A549 (cell line): ENCODE data around the gene PATJ.

Experiments
- EP300 ChIP-seq, 2 experiments: fragments of >200 bp; sonication (Bioruptor Twin); formaldehyde crosslinking; IDR thresholded peaks; 2 replicates in 1 of 2; 3 replicates in 1 of 2; pipeline ENCODE4 v1.6.1; 2016 to 2017
- JUNB ChIP-seq: fragments of >200 bp; sonication (Bioruptor Twin); formaldehyde crosslinking; IDR thresholded peaks from 2 replicates; pipeline ENCODE4 v1.6.1; 2016
- MAX ChIP-seq: IDR thresholded peaks from 2 replicates; pipeline ENCODE4 v1.6.1; 2012
- MYC ChIP-seq: IDR thresholded peaks from 2 replicates; pipeline ENCODE4 v1.6.1; 2012; ENCODE audit warnings: mild to moderate bottlenecking, inconsistent platforms, low read length, improper control_type of control experiment, borderline replicate concordance
- NR3C1 ChIP-seq: fragments of >200 bp; sonication (Bioruptor Twin); formaldehyde crosslinking; IDR thresholded peaks from 3 replicates; pipeline ENCODE4 v1.6.1; 2017
- POLR2A ChIP-seq: IDR thresholded peaks from 2 replicates; pipeline ENCODE4 v1.6.1; 2012; ENCODE audit warnings: mild to moderate bottlenecking, low read length
- USF2 ChIP-seq: fragments of 450-650 bp; IDR thresholded peaks from 2 replicates; pipeline ENCODE4 v1.6.1; 2014; ENCODE audit warnings: antibody characterized with exemption
- TF ChIP-seq, protein P1 (sequence below): fragments of >200 bp; sonication (Bioruptor Twin); formaldehyde crosslinking; IDR thresholded peaks from 3 replicates; pipeline ENCODE4 v1.5.1; 2016

DNA sequence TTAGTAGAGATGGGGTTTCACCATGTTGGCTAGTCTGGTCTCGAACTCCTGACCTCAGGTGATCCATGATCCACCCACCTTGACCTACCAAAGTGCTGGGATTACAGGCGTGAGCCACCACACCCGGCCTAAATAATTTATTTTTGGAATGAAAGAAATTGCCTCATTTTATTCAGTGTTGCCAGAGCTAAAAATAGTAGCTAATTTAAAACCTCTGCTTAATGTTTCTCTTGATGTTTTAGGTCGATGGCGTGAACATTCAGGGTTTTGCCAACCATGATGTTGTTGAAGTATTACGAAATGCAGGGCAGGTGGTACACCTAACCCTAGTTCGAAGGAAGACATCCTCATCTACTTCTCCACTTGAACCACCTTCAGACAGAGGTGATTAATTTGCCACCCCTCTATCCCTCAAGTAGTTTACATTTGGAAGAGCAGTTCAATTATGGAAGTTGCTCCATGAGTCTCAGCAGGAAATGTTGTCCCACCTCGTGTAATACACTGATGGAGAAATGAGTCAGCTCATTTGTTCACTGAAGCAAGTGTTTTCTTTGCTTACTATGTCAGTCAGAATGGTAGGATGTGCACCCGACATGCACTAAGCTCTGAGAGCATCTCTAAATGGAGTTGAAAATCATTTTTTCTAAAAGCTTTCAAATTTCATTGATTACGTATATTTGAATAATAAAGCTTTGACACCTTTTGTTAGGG lies 54.9 kb downstream of the PATJ start:
- TF ChIP-seq MYC (no peak), JUNB (no peak), POLR2A (no peak), MAX (no peak), NR3C1 (no peak), EP300 (IDR thresholded peaks at IDR 0.05) (no peak), USF2 (no peak)
- TF ChIP-seq, protein P1, sequence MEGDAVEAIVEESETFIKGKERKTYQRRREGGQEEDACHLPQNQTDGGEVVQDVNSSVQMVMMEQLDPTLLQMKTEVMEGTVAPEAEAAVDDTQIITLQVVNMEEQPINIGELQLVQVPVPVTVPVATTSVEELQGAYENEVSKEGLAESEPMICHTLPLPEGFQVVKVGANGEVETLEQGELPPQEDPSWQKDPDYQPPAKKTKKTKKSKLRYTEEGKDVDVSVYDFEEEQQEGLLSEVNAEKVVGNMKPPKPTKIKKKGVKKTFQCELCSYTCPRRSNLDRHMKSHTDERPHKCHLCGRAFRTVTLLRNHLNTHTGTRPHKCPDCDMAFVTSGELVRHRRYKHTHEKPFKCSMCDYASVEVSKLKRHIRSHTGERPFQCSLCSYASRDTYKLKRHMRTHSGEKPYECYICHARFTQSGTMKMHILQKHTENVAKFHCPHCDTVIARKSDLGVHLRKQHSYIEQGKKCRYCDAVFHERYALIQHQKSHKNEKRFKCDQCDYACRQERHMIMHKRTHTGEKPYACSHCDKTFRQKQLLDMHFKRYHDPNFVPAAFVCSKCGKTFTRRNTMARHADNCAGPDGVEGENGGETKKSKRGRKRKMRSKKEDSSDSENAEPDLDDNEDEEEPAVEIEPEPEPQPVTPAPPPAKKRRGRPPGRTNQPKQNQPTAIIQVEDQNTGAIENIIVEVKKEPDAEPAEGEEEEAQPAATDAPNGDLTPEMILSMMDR: no peak
